NCI-H1105 treated with DMSO at 0.1 percent for 48 hours (cell line): ENCODE measurements around the gene CDC42EP2.

ENCODE experiments used
- DNase-seq: peaks from one replicate; lab custom pipeline; 2025; lab: John Stamatoyannopoulos, UW

CDC42EP2 gene

DNA sequence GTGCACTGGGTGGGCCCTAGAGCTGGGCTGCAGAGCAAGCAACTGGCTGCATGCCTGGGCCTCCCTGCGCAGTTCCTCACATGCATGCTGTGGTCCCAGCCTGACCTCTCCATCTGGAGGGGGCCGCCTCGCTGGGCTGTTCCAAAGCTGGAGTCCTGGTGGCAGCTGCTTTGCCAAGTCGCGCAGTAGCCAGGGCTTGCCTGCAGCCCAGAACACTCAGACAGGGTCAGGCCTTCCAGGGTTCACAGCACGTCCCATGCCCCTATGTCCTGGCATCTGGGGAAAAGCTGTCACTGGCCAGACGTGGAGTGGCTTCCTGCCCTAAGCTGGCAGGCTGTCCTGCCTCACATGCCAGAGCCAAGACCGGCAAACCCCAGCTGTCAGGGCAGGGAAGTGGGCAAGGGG, 16.5 kb upstream of the CDC42EP2 start:
- DNase-seq = no peak

DNA sequence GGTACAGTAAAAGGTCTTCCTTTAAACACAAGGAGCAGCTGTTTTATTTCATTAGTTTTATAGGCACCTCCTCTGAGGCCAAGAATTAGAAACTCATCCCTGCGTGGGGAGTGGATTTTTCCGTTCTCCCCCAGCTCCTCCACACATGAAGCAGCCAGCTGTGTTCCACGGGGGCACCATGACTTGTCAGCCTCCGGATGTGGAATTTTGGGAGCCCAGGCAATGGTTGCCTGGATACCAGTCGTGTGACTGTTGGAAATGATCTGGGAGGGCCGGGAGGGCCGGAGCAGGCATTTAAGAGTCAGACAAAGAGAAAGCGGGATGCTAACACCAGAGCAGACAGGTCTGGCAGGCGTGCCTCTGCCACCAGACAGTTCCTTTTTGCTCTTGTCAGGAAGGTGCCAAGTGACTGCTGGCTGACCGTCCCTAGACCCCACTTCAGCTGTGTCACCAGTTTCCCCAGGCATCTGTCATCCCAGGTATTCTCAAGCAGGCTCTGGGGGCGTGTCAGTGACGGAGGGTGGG, 15.9 kb upstream of the CDC42EP2 start:
- DNase-seq = no peak

DNA sequence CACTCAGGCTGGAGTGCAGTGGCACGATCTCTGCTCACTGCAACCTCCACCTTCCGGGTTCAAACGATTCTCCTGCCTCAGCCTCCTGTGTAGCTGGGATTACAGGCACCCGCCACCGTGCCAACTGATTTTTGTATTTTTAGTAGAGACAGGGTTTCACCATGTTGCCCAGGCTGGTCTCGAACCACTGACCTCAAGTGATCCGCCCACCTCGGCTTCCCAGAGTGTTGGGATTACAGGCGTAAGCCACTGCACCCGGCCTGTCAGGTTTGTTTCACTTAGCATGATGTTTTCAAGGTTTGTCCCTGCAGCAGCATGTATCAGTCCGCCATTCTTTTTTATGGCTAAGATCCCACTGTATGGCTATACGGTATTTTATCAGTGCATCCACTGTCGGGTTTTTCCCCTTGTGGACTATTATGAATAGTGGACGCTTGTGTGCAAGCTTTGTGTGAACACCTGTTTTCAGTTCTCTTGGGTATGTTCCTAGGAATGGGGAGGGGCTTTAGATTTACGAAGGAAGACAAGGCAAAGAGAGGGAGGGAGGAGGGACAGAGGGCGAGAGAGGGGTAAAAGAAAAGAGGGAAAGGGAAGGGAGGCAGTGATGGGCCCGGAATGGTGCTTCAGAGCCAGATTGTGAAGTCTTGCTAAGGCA, 13.9 kb upstream of the CDC42EP2 start:
- no peak for DNase-seq

DNA sequence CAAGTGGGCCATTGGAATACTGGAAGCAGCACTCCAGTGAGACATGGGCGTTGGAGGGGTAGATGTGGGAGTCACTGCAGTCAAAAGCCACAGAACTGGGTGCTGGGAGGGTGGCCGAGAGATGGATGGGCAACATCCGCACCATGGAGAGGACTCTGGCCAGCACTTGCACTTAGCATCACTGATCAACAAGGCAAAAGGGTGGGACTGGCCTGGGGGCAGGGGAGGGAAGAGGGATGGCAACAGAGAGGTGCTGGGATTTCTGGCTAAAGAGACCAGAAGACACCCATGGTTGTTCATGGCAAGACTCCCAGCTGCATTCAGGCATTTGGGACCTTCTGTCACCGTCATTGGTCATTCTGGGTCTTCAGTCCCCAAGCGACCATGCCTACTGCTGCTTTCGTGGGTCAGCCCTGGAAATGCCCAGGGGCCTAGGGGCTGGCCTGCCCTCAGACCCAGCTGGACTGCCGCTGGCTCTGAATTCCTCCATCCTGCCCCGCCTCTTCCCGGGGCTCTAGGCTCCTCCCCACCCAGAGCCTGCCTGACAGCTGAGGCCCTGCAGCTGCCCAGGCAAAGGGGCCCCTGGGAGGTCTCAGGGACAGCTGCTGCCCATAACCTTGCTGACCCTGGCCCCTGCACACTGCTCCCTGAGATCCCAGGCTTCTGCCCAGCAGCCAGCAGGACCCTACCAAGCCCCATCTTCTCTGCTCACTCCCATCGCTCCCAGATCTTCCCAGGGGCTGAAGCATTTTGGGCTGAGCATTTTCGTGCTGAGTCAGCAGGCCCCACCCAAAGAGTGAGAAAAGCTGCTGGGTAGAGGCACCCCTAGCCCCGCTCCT, 13.0 kb upstream of the CDC42EP2 start:
- DNase-seq = no peak

DNA sequence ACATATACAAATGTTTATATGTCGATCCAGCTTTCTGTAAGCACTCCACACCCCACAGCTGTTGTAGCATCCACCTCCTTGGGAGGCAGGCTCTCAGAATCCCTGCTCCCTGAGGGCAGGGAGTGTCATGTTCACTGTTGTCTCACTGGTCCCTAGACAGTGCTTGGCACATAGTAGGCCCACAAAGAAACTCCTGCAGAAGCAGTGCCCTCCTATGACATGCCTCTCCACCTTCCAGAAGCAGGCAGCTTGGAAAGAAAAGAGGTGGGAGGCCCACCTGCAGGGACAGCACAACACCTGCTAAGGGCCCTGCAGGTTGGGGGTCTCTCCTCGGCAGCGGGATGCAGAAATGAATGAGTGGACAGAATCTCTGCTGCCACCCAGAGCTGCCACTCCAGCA, 11.1 kb upstream of the CDC42EP2 start:
- no peak for DNase-seq

DNA sequence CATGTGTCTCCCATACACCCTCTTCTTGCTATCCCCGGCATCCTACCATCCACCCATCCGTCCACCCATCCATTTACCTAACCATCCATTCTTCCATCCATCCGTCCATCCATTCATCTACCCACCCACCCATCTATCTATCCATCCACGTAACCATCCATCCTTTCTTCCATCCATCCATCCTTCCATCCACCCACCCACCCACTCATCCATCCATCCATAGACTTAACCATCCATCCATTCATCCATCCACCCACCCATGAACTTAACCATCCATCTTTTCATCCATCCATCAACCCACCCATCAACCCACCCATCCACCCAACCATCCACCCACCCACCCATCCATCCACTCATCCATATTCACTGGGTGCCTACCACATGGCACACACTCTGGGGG, 10.6 kb upstream of the CDC42EP2 start:
- DNase-seq = no peak

DNA sequence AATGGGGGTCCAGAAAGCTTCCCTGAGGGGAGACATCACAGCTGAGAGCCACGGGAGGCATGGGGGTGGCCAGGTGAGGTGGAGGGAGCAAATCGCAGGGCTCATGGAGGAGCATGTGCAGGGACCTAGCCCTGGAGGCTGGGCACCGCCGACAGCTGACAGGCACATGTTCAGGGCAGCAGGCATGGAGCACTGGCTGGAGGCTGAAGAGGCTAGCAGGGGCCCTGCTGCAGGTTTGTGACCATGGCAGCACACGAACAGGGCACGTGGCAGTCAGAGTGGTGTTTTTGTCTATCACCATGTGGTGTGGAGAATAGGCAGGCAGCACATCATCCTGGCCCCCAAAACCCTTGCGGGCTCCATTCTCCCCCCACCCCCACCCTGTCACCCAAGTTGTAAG, 10.1 kb upstream of the CDC42EP2 start:
- DNase-seq = no peak

DNA sequence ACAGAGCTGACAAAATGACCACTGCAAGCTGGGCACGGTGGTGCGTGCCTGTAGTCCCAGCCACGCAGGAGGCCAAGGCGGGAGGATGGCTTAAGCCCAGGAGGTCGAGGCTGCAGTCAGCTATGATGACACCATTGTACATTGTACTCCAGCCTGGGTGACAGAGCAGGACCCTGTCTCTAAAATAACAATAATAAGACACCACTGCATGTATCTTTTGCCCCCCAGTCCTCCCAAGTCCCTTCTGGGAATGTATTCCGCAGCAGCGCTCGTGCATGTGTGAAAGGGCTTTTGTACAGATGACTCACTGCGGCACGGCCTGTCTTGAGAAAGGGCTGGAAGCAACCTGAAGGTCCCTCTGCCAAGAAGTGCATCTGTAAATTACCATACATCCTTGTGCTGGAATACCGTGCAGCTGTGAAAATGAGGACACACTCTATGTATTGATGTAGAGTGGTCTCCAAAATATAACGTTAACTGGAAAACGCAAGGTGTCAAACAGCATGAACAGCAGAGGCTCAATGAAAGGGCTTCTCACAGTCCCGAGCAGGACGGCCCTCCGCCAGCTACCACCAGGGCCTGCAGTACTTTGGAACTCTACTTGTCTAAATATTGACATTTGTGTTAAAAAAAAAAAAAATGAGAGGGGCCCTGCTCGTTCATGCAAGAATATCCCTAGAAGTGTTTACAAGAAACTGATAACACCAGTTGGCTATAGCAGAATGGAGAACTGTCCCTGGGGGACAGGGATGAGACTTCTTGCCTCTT, 9.0 kb upstream of the CDC42EP2 start:
- DNase-seq = no peak

DNA sequence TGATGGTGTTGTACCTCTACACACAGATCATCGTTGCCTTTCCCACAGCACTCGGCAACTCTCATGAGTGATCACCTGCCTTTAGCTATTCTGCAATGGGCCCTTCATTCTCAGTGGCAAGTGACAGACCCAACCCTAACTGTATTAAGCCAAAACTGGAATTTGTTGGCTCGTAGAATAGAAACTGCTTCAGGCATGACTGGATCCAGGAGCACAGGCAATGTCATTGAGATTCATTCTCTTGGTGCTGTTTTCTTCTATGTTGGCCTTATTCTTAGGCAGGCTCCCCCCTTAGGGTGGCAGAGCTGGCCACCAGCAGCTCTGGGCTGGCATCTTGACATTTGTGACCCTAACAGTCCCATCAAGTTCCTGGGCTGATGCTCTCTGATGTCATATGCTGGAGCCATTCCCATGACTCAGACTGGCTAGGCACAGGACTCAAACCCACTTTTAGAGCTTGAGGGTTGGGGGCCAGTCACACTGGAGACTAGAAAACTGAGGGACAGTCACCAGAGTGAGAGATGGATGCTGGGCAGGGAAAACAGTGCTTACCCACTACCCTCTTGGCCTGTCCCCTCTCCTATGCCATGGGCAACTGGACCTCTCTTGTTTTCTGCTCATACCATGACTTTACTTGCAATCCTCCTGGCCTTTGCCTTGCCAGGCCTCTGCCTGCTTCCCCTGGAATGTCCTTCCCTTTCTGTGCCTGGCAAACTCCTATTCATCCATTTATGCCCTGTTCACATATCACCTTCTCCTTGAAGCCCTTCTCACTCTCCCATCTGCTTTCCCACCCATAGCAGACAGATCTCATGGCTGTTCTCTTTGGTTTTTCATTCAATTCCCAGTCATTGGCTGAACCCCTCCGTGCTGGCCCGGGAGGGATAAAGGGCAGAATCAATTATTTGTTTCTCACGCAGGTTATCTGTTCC, 7.1 kb upstream of the CDC42EP2 start:
- no peak for DNase-seq

DNA sequence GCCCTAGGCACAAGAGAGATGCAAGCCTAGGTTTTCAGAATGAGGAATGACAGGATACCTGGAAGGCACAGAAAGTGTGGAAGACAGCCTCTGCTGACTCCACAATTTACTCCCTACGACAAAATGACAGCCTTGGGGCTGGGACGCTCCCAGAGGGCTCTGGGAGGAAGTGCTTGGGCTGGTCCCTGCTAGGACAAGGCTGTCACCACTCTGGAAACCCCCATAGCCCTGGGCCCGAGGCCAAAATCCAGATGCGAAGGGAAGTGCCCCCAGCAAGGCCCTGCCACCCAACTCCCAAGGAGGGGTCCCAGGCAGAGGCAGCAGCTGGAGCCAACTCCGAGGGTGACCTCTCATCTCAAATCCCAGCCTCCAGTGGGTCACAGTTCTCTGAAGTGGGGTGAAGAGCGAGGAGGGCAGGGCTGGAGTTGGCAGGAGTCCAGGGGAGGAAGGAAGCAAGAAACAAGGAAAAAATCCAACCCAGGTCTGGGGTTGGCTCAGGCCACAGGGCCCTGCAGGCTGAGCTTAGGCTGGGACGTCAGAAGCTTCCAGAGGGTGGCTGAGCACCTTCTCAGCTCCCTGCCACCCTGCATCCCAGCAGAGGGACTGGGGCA, 6.3 kb upstream of the CDC42EP2 start:
- no peak for DNase-seq

DNA sequence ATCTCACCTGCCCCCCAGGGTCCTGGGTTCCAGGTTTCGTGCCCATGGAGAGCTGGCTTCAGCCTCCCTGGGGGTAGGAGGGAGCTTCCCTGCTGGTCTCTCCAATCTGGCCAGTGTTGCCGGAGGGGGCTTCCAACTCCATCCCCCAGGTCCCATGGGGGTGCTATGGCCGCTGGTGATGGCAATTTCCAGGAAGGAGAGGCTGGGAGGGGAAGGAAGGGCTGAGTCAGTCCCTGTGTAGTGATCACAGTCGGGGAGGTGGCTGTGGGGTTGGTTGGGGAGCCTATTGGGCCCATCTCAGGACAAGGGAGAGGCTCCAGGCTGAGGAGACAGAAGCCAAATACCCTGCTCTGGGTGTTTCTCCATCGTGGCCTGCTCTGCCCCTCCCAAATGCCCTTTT, 5.7 kb upstream of the CDC42EP2 start:
- no peak for DNase-seq

DNA sequence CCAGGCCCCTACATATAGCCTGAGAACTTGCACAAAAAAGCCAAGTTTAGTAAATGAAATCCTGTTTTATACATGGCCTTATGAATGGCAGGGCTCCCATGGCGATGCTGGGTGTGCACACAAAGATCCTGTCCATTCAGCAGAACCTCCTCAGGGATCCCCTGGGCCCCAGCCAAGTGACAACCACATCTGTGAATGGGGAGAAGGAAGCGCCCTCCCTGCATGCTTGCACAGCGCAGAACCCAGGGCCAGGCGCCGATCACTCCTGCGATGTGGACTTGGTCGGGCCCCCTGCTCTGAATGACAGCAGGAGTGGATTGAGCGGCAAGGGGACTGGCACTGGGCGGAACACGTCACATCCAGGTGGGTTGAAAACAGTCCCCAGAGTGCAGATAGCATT, 4.5 kb upstream of the CDC42EP2 start:
- no peak for DNase-seq

DNA sequence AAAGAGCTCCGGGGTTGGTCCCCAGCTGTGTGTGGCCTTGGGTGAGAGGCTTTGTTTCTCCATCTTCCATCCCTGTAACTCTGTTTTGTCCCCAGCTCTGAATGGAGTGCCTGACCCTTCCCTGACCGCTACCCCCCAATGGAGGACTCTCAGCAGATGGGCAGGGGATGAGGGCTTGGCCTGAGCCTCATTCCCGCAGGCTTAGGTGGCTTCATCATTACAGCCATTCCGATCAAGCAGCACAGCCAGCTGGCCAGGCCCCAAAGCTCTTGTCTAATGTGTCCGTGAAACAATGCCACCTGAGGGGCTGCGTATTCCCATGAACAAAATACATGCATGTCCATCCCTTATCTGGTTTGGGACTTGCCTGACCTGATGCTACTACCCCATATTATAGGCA, 3.9 kb upstream of the CDC42EP2 start:
- DNase-seq = no peak

DNA sequence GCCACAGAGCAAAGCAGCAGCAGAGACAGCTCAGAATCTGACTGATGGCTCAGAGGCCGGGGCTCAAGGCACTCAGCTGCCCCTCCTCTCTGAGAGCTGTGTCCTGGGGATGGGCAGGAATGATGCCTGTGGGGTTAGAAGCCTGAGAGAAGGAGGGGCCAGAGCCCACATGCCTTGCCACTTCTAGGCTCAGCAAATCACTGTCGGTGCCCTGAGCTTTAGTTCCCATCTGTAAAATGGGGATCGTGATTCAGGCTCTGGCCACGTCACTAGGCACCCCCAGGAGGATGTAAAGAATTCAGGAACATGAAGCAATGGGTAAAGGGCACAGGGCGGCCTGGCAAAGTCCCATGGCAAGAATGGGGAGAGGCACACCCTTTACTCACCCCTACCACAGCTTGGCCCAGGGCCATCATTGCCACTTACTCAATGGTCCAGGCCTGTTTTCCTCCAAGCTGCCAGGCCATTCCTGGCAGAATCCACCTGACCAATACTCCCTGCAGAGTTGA, 3.4 kb upstream of the CDC42EP2 start:
- no peak for DNase-seq

DNA sequence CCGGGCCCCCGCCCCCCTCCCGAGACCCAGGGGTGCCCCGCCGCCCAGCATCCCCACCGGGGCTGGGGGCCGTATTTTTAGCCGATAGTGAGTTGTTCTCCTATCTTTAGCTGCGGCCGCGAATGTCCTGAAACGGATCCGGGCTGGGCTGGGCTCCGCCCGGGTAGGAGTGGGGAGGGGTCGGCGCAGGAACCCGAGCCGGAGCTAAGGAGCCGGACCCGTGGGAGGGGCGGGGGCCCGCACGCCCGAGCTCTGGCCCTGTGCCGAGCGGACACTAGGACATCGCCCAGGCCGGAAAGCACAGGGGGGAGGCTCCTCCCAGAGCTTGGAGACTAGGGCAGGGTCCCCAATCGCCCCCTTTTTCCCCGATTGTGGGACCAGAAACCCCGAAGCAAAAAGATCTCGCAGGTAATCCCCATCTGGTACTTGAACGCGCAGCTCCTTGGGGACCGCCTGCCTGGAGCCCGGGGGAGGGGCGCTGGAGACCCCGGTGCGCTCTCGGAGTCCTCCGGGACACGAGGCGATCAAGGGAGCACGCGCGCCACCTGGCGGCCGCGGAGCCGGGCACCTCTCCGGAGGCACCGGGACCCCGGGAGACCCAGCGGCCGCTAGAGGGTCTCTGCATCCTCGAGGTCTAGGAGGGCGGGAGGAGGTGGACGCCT, 669 bp downstream of the CDC42EP2 start:
- peak; percentile 78 for DNase-seq

DNA sequence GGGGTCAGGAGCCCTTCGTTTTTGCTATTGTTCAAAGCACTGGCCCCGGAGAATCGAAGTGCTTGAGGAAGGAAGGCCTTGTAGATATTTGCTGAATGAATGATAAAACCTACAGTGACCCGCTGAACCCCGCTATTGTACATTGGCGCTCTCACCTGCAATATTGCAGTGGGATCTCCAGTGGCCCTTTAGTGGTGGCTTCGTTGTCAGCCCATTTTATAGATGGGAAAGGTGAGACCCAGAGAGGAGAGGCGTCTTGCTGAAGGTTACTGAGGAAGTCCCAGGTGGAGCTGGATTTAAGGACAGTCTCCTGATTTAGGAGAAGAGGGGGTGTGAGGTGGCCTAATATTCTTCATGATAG, 1.2 kb downstream of the CDC42EP2 start:
- DNase-seq = no peak

DNA sequence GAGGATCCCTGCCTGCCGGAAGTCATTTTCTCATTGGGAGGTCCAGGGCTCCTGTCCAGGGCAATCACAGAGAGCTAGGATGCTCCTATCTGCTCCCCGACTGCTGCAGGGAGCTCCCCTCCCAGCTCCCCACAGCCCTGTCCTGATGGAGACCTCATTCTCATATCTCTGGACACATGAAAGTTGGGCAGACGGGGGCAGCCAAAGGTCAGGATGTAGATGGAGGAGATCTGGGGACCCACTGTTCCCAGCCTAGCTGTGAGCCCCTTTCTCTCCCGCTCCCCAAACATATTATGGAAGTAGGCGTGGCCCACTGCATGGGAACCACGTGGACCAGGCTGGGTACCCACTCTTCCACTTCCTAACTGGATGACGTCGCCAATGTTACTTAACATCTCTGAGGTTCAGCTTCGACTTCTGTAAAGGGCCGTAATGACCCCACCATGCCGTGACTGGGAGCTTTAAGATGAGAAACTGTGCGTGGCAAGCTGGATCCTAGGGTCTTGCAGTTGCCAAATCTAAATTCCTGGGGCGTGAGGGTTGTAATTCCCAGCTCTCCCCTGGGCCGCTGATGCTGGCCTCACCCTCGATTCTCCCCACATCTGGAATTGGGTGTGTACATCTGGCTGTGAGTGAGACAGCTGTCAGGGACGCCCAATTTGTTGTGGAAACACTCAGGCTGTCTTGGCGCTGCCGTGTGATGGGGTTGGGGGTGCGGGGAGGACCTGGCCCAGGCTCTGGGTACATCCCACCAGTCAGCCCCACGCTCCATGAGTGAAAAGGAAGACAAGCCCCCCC, 1.8 kb downstream of the CDC42EP2 start:
- no peak for DNase-seq

DNA sequence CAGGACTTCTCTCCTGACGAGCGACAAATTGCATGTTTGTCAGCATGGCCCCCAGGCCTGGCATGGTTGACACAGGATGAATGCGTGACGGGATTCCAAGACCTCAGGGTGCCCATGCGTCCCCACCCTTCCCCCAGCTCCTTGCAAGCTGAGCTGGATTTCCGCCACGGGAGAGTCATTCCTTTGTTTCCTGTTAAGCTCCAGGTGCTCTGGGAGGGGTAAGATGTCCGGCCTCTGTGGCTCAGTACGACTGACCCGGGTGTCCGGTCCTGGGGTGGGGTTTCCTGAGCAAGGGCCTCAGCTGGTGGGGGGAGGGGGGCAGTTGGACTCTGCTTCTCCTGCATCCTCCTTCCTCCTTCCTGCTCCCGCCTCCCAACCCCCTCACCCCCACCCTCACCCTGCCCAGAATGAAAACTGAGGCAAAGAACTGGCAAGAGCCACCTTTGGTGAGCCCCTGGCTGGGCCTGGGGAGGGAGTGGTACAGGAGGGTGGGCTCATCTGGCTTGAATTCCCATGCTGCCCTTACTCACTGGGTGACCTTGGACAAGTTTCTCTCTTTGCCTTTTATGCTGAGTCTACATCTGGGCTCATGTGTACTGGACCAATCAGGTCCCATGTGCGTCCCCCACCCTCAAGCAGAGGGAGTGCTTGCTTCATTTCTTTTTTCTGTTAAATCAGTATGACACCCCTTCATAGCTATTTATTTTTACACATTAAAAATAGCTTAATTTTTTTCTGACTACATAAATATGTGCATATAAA, 2.5 kb downstream of the CDC42EP2 start:
- no peak for DNase-seq
